Measurements from ENCODE around the gene VANGL2. TPM values are rescaled to one million over a fixed set of nuclear protein-coding genes. Genes with fewer than 3 reads are reported as not detected.

The VANGL2 gene
- total RNA-seq = 10 to 100 TPM in 1 of 2 donors, 1 to 10 TPM in 1; 2.7 to 13.9 TPM
- polyA plus RNA-seq = 1 to 10 TPM; 1.3 to 1.7 TPM
- long read RNA-seq, donor 1, full-length matches to known transcripts = 11 of 11 reads
- long read RNA-seq, donor 1, partial matches to known transcripts = 0 of 11 reads
- long read RNA-seq, donor 1, other reads (novel, unspliced or antisense) = 0 of 11 reads
- long read RNA-seq, donor 2, full-length matches to known transcripts = 2 of 14 reads
- long read RNA-seq, donor 2, partial matches to known transcripts = 12 of 14 reads
- long read RNA-seq, donor 2, other reads (novel, unspliced or antisense) = 0 of 14 reads
- long read RNA-seq, donor 3, full-length matches to known transcripts = 3 of 54 reads
- long read RNA-seq, donor 3, partial matches to known transcripts = 51 of 54 reads
- long read RNA-seq, donor 3, other reads (novel, unspliced or antisense) = 0 of 54 reads
- long read RNA-seq, donor 4, full-length matches to known transcripts = 2 of 7 reads
- long read RNA-seq, donor 4, partial matches to known transcripts = 5 of 7 reads
- long read RNA-seq, donor 4, other reads (novel, unspliced or antisense) = 0 of 7 reads
- long read RNA-seq, donor 5, full-length matches to known transcripts = 6 of 56 reads
- long read RNA-seq, donor 5, partial matches to known transcripts = 50 of 56 reads
- long read RNA-seq, donor 5, other reads (novel, unspliced or antisense) = 0 of 56 reads

GRCh38 chr1:160400223-160400645 lies at the start of gene VANGL2:
VANGL2 (plus strand) TSS chr1:160400564; CDS start chr1:160415838, 15,274 bp downstream.
- H3K36me3 ChIP-seq (ENCODE audit: control insufficient read depth in 4 of 4, insufficient read depth in 4 of 4, low read length in 4 of 4) = no peaks in the 10 kb centered on the region
- WGBS, 2 donors = 1 to 2% methylated on average over 19 to 31 of the region's 34 CpGs
- H3K27me3 ChIP-seq (ENCODE audit: control insufficient read depth in 3 of 3, insufficient read depth in 3 of 3, low read length in 2 of 3) = no peaks in the 10 kb centered on the region
- DNase-seq = peak; percentile 90 to 94 (median 93)
- H3K9ac ChIP-seq (ENCODE audit: insufficient read depth in 1 of 2, low read length in 2 of 2) = peak within 1 kb of the TSS; percentile 88 to 90
- H3K9me3 ChIP-seq (ENCODE audit: control insufficient read depth in 4 of 4, insufficient read depth in 3 of 4, low read length in 3 of 4) = no peaks in the 10 kb centered on the region
- TF ChIP-seq CTCF (IDR thresholded peaks at IDR 0.05; ENCODE audit: control extremely low read depth, extremely low read depth) = no peak
- peak within 1 kb of the TSS in 1 of 2 donors; percentile 40 for H3K27ac ChIP-seq (ENCODE audit: low read depth in 1 of 2, low read length in 1 of 2)
- peaks cover 3 to 25% (median 8%) of the 10 kb centered on the region in 5 donors for H3K4me1 ChIP-seq (ENCODE audit: control insufficient read depth in 5 of 5, insufficient read depth in 5 of 5, low read length in 5 of 5)
- peak within 1 kb of the TSS; percentile 51 for H3K4me3 ChIP-seq
- ATAC-seq (ENCODE audit: insufficient read depth, low FRiP score) = peak; percentile 84

GRCh38 chr1:160351629-160352028 lies 48.7 kb upstream of the VANGL2 start:
- TF ChIP-seq CTCF (IDR thresholded peaks at IDR 0.05; ENCODE audit: control extremely low read depth, extremely low read depth) = no peak
- Histone ChIP-seq H3K4me3 (no peak overlapping the region), H3K27ac (ENCODE audit: low read depth in 1 of 2, low read length in 1 of 2) (no peak overlapping the region), H3K9ac (ENCODE audit: insufficient read depth in 1 of 2, low read length in 2 of 2) (no peak overlapping the region), H3K9me3 (ENCODE audit: control insufficient read depth in 4 of 4, insufficient read depth in 3 of 4, low read length in 3 of 4) (peaks cover 0 to 3% (median 0%) of the 10 kb centered on the region in 4 donors), H3K4me1 (ENCODE audit: control insufficient read depth in 5 of 5, insufficient read depth in 5 of 5, low read length in 5 of 5) (peaks cover 0 to 7% (median 0%) of the 10 kb centered on the region in 5 donors), H3K27me3 (ENCODE audit: control insufficient read depth in 3 of 3, insufficient read depth in 3 of 3, low read length in 2 of 3) (no peaks in the 10 kb centered on the region), H3K36me3 (ENCODE audit: control insufficient read depth in 4 of 4, insufficient read depth in 4 of 4, low read length in 4 of 4) (peaks cover 45 to 70% (median 55%) of the 10 kb centered on the region in 4 donors)
- 89 to 92% methylated on average over 4 of the region's 4 CpGs for WGBS, 2 donors
- no peak for DNase-seq
- no peak for ATAC-seq (ENCODE audit: insufficient read depth, low FRiP score)

- WGBS, 2 donors = 93% methylated on average over 8 of the region's 8 CpGs
- ATAC-seq (ENCODE audit: insufficient read depth, low FRiP score) (no peak), DNase-seq (no peak)
- Histone ChIP-seq H3K27me3 (ENCODE audit: control insufficient read depth in 3 of 3, insufficient read depth in 3 of 3, low read length in 2 of 3) (no peaks in the 10 kb centered on the region), H3K9me3 (ENCODE audit: control insufficient read depth in 4 of 4, insufficient read depth in 3 of 4, low read length in 3 of 4) (peaks cover 0 to 5% (median 0%) of the 10 kb centered on the region in 4 donors), H3K27ac (ENCODE audit: low read depth in 1 of 2, low read length in 1 of 2) (no peak overlapping the region), H3K4me1 (ENCODE audit: control insufficient read depth in 5 of 5, insufficient read depth in 5 of 5, low read length in 5 of 5) (peaks cover 0 to 7% (median 0%) of the 10 kb centered on the region in 5 donors), H3K4me3 (no peak overlapping the region), H3K9ac (ENCODE audit: insufficient read depth in 1 of 2, low read length in 2 of 2) (no peak overlapping the region), H3K36me3 (ENCODE audit: control insufficient read depth in 4 of 4, insufficient read depth in 4 of 4, low read length in 4 of 4) (peaks cover 46 to 70% (median 61%) of the 10 kb centered on the region in 4 donors)
- no peak for TF ChIP-seq CTCF (IDR thresholded peaks at IDR 0.05; ENCODE audit: control extremely low read depth, extremely low read depth)
These were observed 47.8 kb upstream of the VANGL2 start for GRCh38 chr1:160352555-160352954.
